Astrocyte of the spinal cord (primary cell): ENCODE results near the gene RRP12.

Experiments
- DNase-seq: peaks from one replicate; pipeline ENCODE4 v3.0.0; 2011; ENCODE audit warnings: low read depth, low spot score
- H3K4me3 ChIP-seq: 2 replicates; pipeline ENCODE4 v1.5.1; 2011; ENCODE audit warnings: low read depth, mild to moderate bottlenecking, low read length, moderate library complexity
- in situ Hi-C: cut with HindIII; loops from 2 replicates; pipeline ENCODE4 v1.10.0; 2017; ENCODE audit warnings: low sequenced_read_pairs
- TF ChIP-seq, protein P1 (sequence below): IDR thresholded peaks from 2 replicates; pipeline ENCODE4 v1.5.1; 2012; ENCODE audit warnings: low read depth, mild to moderate bottlenecking, low read length, inconsistent platforms

RRP12 gene

DNA sequence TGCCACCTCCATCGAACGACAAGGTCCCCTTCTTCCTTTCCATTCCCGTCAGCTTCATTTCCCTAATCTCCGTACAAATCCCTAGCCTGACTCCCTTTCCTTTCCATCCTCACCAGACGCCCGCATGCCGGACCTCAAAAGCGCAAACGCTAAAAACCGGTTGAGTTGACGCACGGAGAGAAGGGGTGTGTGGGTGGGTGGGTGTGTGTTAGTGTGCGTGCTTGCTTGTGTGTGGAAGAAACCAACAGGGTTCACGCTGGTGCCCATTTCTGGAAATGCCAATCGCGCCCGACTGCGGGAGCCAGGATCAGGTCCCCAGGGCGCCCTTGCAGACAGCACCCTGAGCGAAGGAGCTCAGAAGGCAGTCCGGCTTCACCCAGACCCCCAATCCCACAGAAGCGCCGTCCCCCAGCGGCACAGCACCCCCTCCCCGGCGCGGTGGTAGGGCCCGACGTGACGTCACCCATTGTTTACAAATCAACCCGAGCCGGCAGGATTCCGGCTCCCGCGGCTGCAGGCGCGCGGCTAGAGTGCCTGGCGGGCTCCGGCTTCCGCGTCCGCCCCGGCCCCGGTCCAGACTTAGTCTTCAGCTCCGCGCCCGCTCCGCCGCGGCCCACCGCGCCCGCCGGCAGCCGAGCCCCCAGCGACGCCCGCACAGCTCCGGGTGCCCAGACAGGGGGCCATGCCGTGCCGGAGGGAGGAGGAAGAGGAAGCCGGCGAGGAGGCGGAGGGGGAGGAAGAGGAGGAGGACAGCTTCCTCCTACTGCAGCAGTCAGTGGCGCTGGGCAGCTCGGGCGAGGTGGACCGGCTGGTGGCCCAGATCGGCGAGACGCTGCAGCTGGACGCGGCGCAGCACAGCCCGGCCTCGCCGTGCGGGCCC lies 82.1 kb downstream of the RRP12 start, which contains the start of gene FRAT1:
FRAT1 (plus strand) TSS at position 500 of the 880 bp plus-strand sequence; CDS start at position 683, 183 bp downstream.
- peak; percentile 90 for DNase-seq
- H3K4me3 ChIP-seq = peak within 1 kb of the TSS; percentile 71
- TF ChIP-seq, protein P1, sequence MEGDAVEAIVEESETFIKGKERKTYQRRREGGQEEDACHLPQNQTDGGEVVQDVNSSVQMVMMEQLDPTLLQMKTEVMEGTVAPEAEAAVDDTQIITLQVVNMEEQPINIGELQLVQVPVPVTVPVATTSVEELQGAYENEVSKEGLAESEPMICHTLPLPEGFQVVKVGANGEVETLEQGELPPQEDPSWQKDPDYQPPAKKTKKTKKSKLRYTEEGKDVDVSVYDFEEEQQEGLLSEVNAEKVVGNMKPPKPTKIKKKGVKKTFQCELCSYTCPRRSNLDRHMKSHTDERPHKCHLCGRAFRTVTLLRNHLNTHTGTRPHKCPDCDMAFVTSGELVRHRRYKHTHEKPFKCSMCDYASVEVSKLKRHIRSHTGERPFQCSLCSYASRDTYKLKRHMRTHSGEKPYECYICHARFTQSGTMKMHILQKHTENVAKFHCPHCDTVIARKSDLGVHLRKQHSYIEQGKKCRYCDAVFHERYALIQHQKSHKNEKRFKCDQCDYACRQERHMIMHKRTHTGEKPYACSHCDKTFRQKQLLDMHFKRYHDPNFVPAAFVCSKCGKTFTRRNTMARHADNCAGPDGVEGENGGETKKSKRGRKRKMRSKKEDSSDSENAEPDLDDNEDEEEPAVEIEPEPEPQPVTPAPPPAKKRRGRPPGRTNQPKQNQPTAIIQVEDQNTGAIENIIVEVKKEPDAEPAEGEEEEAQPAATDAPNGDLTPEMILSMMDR = no peak
- in situ Hi-C loops = no loop called here

DNA sequence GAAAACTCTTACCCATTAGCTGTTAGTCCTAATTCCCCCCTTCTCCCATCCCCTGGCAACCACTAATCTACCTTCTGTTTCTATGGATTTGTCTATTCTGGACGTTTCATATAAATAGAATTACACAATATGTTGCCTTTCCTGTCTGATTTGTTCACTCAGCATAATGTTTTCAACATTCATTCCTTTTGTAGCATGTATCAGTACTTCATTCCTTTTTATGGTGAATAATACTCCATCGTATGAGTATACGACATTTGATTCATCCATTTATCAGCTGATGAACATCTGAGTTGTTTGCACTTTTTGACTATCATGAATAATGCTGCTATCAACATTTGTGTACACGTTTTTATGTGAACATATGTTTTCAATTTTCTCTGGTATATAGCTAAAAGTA lies 86.5 kb downstream of the RRP12 start:
- no peak for DNase-seq
- no peak overlapping the region for H3K4me3 ChIP-seq
- in situ Hi-C loops = no loop called here
- TF ChIP-seq, protein P1 = no peak

DNA sequence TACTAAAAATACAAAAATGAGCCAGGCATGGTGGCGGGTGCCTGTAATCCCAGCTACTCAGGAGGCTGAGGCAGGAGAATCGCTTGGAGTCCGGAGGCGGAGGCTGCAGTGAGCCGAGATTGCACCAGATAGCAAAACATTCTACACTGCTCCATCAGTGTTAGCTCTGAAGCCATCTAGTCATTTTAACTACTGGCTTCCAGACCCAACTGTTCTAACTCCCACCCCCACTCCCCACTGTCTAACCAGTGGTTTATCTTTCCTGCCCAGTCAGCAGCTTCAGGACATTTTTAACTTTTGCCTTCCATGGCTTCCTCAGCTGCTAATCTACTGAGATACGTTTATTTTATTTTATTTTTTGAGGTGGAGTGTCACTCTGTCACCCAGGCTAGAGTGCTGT lies 88.2 kb downstream of the RRP12 start:
- TF ChIP-seq, protein P1 = no peak
- H3K4me3 ChIP-seq = no peak overlapping the region
- in situ Hi-C loops = no loop called here
- no peak for DNase-seq

DNA sequence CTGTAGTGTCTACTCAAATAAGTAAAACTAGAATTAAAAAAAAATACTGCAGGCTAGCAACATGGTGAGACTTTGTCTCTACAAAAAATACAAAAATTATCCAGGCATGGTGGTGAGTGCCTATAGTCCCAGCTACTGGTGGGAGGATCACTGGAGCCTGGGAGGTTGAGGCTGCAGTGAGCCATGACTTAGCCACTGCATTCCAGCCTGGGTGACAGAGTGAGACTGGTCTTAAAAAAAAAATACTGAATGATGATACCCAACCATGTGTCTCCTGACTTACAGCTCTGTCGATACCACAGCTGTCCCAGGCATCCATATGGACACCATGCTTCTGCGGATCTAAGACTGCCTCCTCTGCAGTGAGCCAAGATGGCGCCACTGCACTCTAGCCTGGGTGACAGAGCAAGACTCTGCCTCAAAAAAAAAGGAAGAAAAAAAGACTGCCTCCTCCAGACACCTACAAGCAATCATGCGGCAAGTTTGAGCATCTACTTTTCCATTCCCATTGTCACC lies 90.0 kb downstream of the RRP12 start:
- no peak overlapping the region for H3K4me3 ChIP-seq
- in situ Hi-C loops = no loop called here
- no peak for DNase-seq
- TF ChIP-seq, protein P1 = no peak

DNA sequence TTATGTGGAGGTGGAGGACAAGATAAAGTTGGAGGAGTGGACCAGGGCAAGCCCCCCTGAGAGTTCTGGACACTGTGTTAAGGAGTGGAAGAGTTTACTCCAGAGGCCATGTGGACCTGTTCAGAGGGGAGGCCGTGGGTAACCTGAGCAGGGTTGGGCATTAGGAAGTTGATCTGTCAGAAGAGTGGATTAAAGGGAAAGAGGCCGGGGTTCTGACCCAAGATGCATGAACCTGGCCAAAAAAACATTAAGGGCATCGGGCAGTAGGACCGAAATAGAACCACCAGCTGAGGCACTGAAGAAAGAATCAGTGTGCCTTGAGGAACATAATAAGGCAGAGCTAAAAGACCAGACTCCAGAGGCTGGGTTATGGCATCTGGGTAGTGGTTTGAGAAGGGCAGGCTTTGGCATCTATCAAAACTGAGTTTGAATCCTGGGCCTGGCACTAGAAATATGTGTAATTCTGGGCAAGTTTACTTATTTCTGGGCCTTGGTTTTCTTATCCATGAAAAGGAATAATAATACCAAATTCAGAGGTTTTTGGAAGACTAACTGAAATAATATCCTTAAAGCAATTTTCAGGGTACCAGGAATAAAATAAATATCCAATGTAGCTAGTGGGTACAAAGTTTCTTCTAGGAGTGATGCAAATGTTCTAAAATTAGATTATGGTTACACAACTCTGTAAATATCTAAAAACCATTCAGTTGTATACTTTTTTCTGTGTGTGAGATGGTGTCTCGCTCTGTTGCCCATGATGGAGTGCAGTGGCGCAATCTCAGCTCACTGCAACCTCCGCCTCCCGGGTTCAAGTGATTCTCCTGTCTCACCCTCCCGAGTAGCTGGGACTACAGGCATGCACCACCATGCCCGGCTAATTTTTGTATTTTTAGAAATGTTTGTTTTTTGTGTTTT lies 93.0 kb downstream of the RRP12 start:
- DNase-seq = no peak
- in situ Hi-C loops = no loop called here

DNA sequence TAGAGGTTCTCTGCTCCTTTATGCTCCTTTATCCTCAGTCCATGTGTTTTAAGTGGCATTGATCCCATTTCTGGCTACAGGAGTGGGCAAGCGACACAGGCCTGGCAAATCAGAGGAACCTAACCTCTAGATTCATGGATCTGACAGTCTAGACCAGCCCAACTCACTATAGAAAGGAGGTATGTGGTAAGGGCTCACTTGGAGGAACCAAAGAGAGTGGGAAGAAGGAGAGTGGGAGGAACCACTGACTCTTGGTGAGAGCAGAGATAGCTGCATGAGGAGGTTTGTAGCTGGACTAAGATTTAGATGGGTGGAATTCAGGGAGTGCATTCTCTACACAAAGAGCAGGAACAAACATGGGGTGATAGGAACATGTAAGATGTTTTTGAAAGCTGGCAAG lies 93.7 kb downstream of the RRP12 start:
- TF ChIP-seq, protein P1 = no peak
- no peak for DNase-seq

More for the DNA sequence above, 93.0 kb downstream of the RRP12 start:
- no peak overlapping the region for H3K4me3 ChIP-seq
- TF ChIP-seq, protein P1 = no peak

More for the DNA sequence above, 93.7 kb downstream of the RRP12 start:
- no peak overlapping the region for H3K4me3 ChIP-seq
- in situ Hi-C loops = no loop called here
